HG03064 (cell line): ENCODE data around the gene STX8.
"Not testable (repeated sequence)": the region's sequence is repeated elsewhere in the genome, so short reads cannot be mapped to it uniquely, and the experiment has no call there.

Experiments used
- ATAC-seq: cut with Tn5 transposase; IDR thresholded peaks from one replicate; pipeline ENCODE4 v1.9.1; 2021; ENCODE audit warnings: low read depth; ENCODE audit not compliant: unreplicated experiment

The STX8 gene

GRCh38 chr17:9408868-9409829 is 166.5 kb downstream of the STX8 start:
- ATAC-seq: no peak

DNA sequence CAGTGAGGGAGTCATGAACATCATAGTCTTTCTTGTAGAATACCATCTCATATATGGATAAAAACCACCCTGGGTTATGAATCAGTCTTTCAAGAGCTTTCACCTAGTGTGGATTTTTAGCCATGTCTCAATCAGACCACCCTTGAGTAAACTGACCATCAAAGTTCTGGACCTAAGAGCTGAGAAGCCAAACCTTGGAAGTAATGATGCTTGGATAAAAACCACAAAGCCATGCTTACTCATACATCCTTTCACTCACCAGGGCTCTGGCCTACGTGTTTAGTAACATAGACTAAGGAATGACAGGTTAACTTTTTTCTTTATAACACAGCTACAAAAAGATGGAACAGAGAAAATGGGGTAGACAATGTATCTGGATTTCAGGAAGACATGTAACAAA is 167.2 kb downstream of the STX8 start:
- ATAC-seq: no peak

GRCh38 chr17:9406046-9406606 is 169.5 kb downstream of the STX8 start:
- ATAC-seq: no peak

DNA sequence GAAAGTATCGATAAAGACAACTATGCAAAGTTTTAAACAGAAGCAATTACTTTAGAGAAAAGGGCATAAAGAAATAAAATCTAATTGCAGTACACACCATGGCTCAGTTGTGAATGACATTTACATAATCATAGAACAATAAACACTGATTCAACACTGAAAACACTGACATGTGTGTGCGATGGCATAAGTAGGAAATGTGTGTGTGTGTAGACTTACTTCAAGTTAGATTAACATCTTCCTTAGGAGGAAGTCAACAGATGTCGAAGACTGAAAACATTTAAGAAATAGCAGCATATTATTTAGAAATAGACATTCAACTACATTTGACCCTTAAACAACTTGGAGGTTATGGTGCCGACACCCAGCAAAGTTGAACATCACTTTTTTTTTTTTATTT is 172.4 kb downstream of the STX8 start:
- ATAC-seq: no peak

DNA sequence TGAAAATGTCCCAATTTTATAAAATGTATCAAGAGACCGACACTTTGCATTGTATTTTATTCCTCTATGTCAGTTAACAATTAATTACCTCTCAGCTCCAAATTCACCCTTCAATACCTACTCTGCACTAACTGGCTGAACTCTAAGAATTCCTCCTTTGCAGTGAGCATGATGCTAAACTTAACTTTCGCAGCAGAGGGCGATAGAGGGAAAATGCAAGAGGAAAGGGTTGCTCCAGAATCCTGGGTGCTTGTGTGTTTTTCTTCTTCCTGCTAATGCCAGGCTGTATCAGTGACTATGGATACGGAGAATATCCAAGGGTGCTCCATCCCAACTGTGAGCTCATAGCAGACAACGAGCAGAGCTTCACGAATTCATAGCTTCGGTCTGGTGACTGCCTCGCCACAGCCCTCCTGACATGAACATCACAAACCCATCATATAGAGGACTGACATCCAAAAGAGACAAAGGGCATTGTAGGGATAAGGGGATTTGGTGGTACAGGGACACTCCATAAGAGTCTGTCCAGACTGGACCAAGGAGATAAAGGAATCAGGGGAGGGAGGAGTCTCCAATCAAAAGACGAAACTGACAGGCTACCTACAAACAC is 172.9 kb downstream of the STX8 start:
- no peak for ATAC-seq

DNA sequence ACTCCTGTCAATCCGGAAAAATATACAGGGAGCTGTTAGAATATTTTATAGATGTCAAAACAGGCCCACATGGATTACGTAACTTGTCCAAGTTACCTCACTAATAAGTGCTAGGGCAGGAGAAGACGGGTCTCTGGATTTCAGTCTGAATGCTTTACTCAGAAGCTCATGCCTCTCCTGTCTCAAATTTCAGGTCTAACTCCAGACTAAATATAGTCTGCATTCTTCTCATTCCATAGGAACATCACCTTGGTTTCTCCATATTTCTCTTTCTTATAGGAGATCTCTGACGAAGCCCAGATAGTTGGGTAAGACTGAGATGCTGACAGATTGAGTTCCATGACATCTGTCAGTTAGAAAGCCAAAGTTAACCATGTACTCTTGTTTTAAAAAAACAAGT is 174.2 kb downstream of the STX8 start:
- no peak for ATAC-seq

- ATAC-seq: no peak
Measured at GRCh38 chr17:9389111-9389527, 186.5 kb downstream of the STX8 start.

DNA sequence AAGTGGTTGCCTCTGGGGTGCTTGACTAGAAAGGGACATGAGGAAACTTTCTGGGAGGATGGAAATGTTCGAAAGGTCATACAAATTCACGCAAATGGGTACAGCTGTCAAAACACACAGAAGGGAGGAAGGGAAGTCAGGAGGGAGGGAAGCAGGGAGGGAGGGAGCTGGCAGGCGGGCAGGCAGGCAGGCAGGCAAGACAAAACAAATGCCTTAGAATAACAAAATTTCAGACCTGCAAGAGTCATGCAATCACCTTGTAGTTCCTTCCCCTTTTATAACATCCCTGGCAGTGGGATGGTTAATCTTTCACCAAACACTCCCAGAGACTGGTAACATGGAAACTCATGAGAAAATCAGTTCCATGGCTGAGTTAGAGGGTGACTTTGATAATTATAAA is 189.2 kb downstream of the STX8 start:
- ATAC-seq: no peak

GRCh38 chr17:9383826-9384225 is 191.8 kb downstream of the STX8 start:
- no peak for ATAC-seq

DNA sequence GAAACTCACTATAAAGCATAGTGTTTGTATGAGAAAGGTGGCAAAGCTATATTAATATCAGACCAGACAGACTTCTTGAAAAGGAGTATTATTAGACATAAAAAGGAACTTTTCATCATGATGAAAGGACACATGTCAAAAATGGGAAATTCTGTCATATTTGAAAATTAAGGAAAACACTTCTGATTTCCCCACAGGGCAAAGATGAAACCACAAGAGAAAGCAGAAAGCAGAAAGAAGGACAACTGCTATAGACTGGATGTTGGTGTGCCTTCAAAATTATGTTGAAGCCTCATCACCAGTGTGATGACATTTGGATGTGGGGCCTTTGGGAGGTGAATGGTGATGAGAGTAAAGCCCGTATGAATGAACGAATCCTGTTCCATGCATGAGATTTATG is 193.0 kb downstream of the STX8 start:
- ATAC-seq: no peak

- ATAC-seq: no peak
Measured at GRCh38 chr17:9381068-9381467, 194.6 kb downstream of the STX8 start.

GRCh38 chr17:9380361-9380760 is 195.3 kb downstream of the STX8 start:
- ATAC-seq: no peak

- ATAC-seq: not testable (repeated sequence)
Measured at GRCh38 chr17:9376177-9376576, 199.4 kb downstream of the STX8 start.

DNA sequence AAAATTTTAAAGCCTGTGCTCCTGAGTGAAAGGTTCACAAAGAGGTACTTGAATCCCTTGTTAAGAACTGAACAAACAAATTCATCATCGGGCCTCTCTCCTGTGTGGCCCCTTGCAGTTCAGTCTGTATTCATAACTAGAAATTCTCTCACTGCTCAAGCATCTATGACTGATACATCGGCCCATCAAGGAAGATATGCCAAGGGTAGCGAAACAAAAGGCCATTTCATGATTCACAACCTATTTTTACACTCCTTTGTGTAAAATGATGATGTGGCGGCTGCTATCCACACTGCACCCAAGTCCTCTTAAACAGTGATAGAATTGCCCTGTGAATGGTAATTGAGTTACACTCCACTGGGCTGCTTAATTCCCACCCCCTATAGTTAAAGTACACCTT is 204.6 kb downstream of the STX8 start:
- ATAC-seq: no peak

DNA sequence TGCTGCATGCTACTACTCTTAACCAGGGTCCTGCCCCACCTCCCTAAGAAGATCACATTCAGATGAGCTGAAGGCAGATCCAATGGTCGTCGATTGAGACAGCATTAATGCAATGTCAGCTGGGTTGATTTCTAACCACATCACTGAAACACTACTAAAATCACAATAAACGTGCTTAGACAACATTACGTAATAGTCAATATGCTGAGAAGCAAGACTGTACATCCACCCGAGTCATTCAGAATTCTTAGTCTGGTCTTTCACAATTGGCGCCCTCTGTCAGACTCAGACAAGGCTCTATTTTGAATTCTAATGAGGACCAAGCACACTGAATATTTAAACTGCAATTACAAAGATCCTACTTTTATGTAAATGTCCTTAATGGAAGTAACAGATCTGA is 205.2 kb downstream of the STX8 start:
- no peak for ATAC-seq

DNA sequence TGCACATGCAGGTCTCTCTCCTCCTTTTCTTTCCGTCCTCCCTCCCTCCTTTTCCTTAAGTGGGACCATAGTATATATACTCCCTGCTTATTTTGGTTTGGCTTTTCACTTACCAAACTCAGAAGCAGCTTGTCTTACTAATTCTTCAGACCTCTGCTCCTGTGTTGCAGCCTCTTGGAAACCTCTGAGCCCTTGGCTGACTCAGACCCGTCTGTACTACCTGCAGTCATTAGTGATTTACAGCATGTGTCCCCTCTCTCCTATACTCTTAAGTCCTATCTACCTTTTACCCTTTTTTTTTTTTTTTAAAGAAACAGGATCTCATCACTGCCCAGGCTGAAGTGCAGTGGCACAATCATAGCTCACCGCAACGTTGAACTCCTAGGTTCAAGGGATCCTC is 207.0 kb downstream of the STX8 start:
- no peak for ATAC-seq

GRCh38 chr17:9367156-9367555 is 208.5 kb downstream of the STX8 start:
- ATAC-seq: no peak

GRCh38 chr17:9364837-9365430 is 210.7 kb downstream of the STX8 start:
- no peak for ATAC-seq

DNA sequence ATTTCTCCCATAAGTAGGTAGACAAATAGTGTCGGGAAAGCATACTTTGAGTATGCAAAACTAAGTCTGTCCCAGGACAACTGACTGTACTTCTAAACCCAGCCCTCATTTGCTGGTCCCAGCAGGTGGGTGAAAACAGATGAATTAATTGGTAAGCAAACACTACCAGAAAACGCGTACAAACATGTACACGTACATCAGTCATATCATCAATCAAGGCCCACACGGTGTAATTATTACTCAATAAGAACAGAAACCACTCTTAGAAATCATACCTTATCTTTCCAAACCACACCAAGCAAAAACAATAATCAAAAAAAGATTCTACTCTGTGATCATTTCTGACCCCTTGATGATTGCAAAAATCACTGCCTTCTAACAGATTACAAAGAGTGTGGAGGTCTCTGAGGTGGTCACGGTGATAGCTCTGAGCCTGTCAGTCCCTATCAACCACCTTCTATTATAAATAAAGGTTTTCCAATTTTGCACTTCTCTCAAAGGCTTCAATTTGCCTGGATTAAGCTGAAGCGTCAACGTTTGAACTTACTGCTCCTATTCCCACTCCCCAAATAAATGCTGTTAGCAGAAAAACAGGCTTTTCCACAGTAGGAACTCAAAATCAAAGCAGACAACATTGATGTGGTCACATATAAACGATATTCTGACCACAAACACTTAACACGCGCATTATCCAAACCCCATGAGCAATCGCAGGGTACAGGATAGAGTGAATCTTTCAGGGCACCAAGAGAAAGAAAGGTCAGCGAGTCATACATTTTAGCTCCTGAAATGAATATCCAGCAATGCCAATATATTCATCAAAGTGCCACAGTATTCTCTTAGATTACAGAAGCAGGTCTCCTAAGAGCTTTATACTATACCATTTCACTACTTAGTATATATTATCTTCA is 211.9 kb downstream of the STX8 start:
- no peak for ATAC-seq
